ENCODE data around the gene LRP1B.

GRCh38 chr2:141666191-141666590, 464.6 kb downstream of the LRP1B start:
- no peak for TF ChIP-seq MAX (IDR thresholded peaks at IDR 0.05)
- TF ChIP-seq SP1 (IDR thresholded peaks at IDR 0.05): no peak
- TF ChIP-seq, protein P1, sequence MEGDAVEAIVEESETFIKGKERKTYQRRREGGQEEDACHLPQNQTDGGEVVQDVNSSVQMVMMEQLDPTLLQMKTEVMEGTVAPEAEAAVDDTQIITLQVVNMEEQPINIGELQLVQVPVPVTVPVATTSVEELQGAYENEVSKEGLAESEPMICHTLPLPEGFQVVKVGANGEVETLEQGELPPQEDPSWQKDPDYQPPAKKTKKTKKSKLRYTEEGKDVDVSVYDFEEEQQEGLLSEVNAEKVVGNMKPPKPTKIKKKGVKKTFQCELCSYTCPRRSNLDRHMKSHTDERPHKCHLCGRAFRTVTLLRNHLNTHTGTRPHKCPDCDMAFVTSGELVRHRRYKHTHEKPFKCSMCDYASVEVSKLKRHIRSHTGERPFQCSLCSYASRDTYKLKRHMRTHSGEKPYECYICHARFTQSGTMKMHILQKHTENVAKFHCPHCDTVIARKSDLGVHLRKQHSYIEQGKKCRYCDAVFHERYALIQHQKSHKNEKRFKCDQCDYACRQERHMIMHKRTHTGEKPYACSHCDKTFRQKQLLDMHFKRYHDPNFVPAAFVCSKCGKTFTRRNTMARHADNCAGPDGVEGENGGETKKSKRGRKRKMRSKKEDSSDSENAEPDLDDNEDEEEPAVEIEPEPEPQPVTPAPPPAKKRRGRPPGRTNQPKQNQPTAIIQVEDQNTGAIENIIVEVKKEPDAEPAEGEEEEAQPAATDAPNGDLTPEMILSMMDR (IDR thresholded peaks at IDR 0.05; ENCODE audit: low read depth, low read length, missing input control): no peak
- TF ChIP-seq, protein P2, sequence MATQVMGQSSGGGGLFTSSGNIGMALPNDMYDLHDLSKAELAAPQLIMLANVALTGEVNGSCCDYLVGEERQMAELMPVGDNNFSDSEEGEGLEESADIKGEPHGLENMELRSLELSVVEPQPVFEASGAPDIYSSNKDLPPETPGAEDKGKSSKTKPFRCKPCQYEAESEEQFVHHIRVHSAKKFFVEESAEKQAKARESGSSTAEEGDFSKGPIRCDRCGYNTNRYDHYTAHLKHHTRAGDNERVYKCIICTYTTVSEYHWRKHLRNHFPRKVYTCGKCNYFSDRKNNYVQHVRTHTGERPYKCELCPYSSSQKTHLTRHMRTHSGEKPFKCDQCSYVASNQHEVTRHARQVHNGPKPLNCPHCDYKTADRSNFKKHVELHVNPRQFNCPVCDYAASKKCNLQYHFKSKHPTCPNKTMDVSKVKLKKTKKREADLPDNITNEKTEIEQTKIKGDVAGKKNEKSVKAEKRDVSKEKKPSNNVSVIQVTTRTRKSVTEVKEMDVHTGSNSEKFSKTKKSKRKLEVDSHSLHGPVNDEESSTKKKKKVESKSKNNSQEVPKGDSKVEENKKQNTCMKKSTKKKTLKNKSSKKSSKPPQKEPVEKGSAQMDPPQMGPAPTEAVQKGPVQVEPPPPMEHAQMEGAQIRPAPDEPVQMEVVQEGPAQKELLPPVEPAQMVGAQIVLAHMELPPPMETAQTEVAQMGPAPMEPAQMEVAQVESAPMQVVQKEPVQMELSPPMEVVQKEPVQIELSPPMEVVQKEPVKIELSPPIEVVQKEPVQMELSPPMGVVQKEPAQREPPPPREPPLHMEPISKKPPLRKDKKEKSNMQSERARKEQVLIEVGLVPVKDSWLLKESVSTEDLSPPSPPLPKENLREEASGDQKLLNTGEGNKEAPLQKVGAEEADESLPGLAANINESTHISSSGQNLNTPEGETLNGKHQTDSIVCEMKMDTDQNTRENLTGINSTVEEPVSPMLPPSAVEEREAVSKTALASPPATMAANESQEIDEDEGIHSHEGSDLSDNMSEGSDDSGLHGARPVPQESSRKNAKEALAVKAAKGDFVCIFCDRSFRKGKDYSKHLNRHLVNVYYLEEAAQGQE (IDR thresholded peaks at IDR 0.05): no peak
- TF ChIP-seq FOXA1 (IDR thresholded peaks at IDR 0.05): no peak
- no peak for TF ChIP-seq TAF1 (conservative IDR thresholded peaks at IDR 0.05)
- no peak for TF ChIP-seq RAD21 (IDR thresholded peaks at IDR 0.05)
- TF ChIP-seq, protein P3, sequence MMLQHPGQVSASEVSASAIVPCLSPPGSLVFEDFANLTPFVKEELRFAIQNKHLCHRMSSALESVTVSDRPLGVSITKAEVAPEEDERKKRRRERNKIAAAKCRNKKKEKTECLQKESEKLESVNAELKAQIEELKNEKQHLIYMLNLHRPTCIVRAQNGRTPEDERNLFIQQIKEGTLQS (IDR thresholded peaks at IDR 0.05): no peak
